Endometrial microvascular endothelial cells (primary cell): ENCODE results near the gene CTSS. TPM values are rescaled to one million over a fixed set of nuclear protein-coding genes. Genes with fewer than 3 reads are reported as not detected.
"Not testable (repeated sequence)": the region's sequence is repeated elsewhere in the genome, so short reads cannot be mapped to it uniquely, and the experiment has no call there.

Experiments
- in situ Hi-C: cut with HindIII; loops from 2 replicates; pipeline ENCODE4 v1.10.0; 2017; ENCODE audit warnings: low sequenced_read_pairs, low pct_unique_long_range_greater_than_20kb; ENCODE audit errors: inconsistent ontology term
- total RNA-seq: library from RNA; depleted of rRNA; stranded (reverse); fragments of >200 nt; gene quantifications from one replicate; pipeline ENCODE4 v1.2.3, GENCODE V29; 2015; ENCODE audit errors: inconsistent ontology term

Gene CTSS
- total RNA-seq, 1 donor from 2014 or later = 74.1 TPM

GRCh38 chr1:150718225-150718891 lies 47.2 kb downstream of the CTSS start:
- in situ Hi-C loops = no loop called here

GRCh38 chr1:150709031-150709430 lies 56.5 kb downstream of the CTSS start:
- in situ Hi-C loops = not testable (repeated sequence)

GRCh38 chr1:150708595-150708994 lies 57.0 kb downstream of the CTSS start:
- in situ Hi-C loops = no loop called here

GRCh38 chr1:150706091-150706490 lies 59.5 kb downstream of the CTSS start:
- in situ Hi-C loops = no loop called here

GRCh38 chr1:150703427-150703826 lies 62.2 kb downstream of the CTSS start:
- in situ Hi-C loops = no loop called here

- in situ Hi-C loops = no loop called here
Observed at GRCh38 chr1:150696995-150697927, 68.3 kb downstream of the CTSS start, which contains the start of gene GOLPH3L. Gene GOLPH3L (minus strand): TSS chr1:150697154. CDS start chr1:150694838, 2,316 bp downstream.

- in situ Hi-C loops = no loop called here
Observed at GRCh38 chr1:150696590-150696989, 69.0 kb downstream of the CTSS start.

- in situ Hi-C loops = no loop called here
Observed at GRCh38 chr1:150696162-150696561, 69.4 kb downstream of the CTSS start.

GRCh38 chr1:150695561-150695960 lies 70.0 kb downstream of the CTSS start:
- in situ Hi-C loops = no loop called here

GRCh38 chr1:150692720-150693119 lies 72.9 kb downstream of the CTSS start:
- in situ Hi-C loops = no loop called here

- in situ Hi-C loops = no loop called here
Observed at GRCh38 chr1:150688763-150689162, 76.8 kb downstream of the CTSS start.

GRCh38 chr1:150686275-150686674 lies 79.3 kb downstream of the CTSS start:
- in situ Hi-C loops = no loop called here

- in situ Hi-C loops = no loop called here
Observed at GRCh38 chr1:150683914-150684313, 81.7 kb downstream of the CTSS start.

Other genes starting within 250 kb of the CTSS start
- 1.8 TPM for gene ADAMTSL4, start 216.4 kb downstream of the CTSS start, total RNA-seq
- gene MCL1, start 186.2 kb downstream of the CTSS start, total RNA-seq = 382 TPM
- gene ENSA, start 136.2 kb downstream of the CTSS start, total RNA-seq = 250 TPM
- 28.6 TPM for gene GOLPH3L, start 68.6 kb downstream of the CTSS start, total RNA-seq
- not detected for gene HORMAD1, start 44.9 kb downstream of the CTSS start, total RNA-seq
- 4.8 TPM for gene CTSK, start 42.5 kb upstream of the CTSS start, total RNA-seq
- 15.9 TPM for gene ARNT, start 110.8 kb upstream of the CTSS start, total RNA-seq
- not detected for gene CTXND2, start 121.4 kb upstream of the CTSS start, total RNA-seq
- gene SETDB1, start 160.6 kb upstream of the CTSS start, total RNA-seq = 31.9 TPM
- gene CERS2, start 209.1 kb upstream of the CTSS start, total RNA-seq = 144 TPM
- not detected for gene ANXA9, start 216.5 kb upstream of the CTSS start, total RNA-seq
- gene MINDY1, start 241.1 kb upstream of the CTSS start, total RNA-seq = 9.4 TPM
- 6.3 TPM for gene PRUNE1, start 242.7 kb upstream of the CTSS start, total RNA-seq